Breast epithelium (tissue), 3 donors: ENCODE data around the gene LGALS7.

Experiments
- CTCF ChIP-seq, 3 donors: fragments of 450-650 bp; IDR thresholded peaks; one replicate each; pipeline ENCODE4 v1.5.1; 2016 to 2017; ENCODE audit warnings: antibody characterized with exemption in 3 of 3, mild to moderate bottlenecking in 3 of 3, moderate library complexity in 3 of 3
- POLR2AphosphoS5 ChIP-seq, 3 donors: sonication (generic); formaldehyde crosslinking; IDR thresholded peaks; one replicate each; pipeline ENCODE4 v1.6.1; 2017; ENCODE audit warnings: antibody characterized with exemption in 3 of 3

GRCh38 chr19:38815059-38816001 lies 42.0 kb upstream of the LGALS7 start:
- no peak for TF ChIP-seq POLR2AphosphoS5 (IDR thresholded peaks at IDR 0.05)
- TF ChIP-seq CTCF (IDR thresholded peaks at IDR 0.05): no peak
